Cardiac muscle cell (in vitro differentiated cells and primary cell): Measurements from ENCODE around the gene MIA. TPM values are rescaled to one million over a fixed set of nuclear protein-coding genes. Genes with fewer than 3 reads are reported as not detected.

Experiments used
- DNase-seq, 2 donors: peaks; one replicate each; pipeline versions ENCODE4 v3.0.0 to v3.0.0-alpha.2; 2010 to 2017; ENCODE audit warnings: low read depth in 1 of 2, low spot score in 1 of 2
- H3K27ac ChIP-seq: fragments of 200-600 bp; sonication (generic); 2 replicates; pipeline ENCODE4 v1.5.1; 2016
- H3K27me3 ChIP-seq: fragments of 200-600 bp; sonication (generic); 2 replicates; pipeline ENCODE4 v1.6.0; 2016; ENCODE audit warnings: control low read depth
- H3K36me3 ChIP-seq: fragments of 200-600 bp; sonication (generic); 2 replicates; pipeline ENCODE4 v1.5.1; 2016; ENCODE audit warnings: control low read depth
- H3K4me1 ChIP-seq: fragments of 200-600 bp; sonication (generic); 2 replicates; pipeline ENCODE4 v1.8.1; 2017; ENCODE audit warnings: low read depth, mild to moderate bottlenecking, mixed run types
- H3K4me3 ChIP-seq: fragments of 200-600 bp; sonication (generic); 2 replicates; pipeline ENCODE4 v1.5.1; 2016; ENCODE audit warnings: mild to moderate bottlenecking
- H3K9me3 ChIP-seq: fragments of 200-600 bp; sonication (generic); 2 replicates; pipeline ENCODE4 v1.5.1; 2017; ENCODE audit warnings: low read depth, mild to moderate bottlenecking, control low read depth
- CTCF ChIP-seq: IDR thresholded peaks from 2 replicates; pipeline ENCODE4 v1.5.1; 2012; ENCODE audit warnings: low read depth, mild to moderate bottlenecking, low read length
- polyA plus RNA-seq: library from polyadenylated mRNA; unstranded; fragments of >200 nt; fragmentation: Nextera tagmentation; extraction: Ambion mirVana; gene quantifications from 2 replicates; pipeline ENCODE4 v1.2.1, GENCODE V29; 2016
- total RNA-seq: library from RNA; depleted of rRNA; stranded (reverse); fragments of >200 nt; gene quantifications from 2 replicates; pipeline ENCODE4 v1.2.3, GENCODE V29; 2016

MIA gene
- total and polyA plus RNA-seq, 2 experiments from 2014 or later, result not detected

DNA sequence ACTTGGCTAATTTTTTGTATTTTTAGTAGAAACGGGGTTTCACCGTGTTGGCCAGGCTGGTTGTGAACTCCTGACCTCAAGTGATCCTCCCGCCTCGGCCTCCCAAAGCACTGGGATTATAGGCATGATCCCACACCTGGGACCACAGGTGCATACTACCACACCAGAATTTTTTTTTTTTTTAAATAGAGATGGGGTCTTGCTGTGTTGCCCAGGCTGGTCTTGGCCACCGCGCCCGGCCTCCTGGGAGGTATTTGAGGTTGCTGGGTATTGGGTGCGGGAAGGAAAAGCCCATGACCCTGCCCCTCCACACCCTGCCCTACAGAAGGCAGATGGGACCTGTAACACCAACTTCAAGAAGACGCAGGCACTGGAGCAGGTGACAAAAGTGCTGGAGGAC, 38.7 kb upstream of the MIA start:
- Histone ChIP-seq H3K27ac (no peak overlapping the region), H3K9me3 (no peaks in the 10 kb centered on the region), H3K4me3 (no peak overlapping the region), H3K27me3 (no peaks in the 10 kb centered on the region), H3K4me1 (no peaks in the 10 kb centered on the region), H3K36me3 (peaks cover 29% of the 10 kb centered on the region)
- TF ChIP-seq CTCF, result no peak
- DNase-seq, result no peak

GRCh38 chr19:40737102-40737644, 38.1 kb upstream of the MIA start:
- no peak for DNase-seq
- Histone ChIP-seq H3K27ac (no peak overlapping the region), H3K36me3 (peaks cover 29% of the 10 kb centered on the region), H3K27me3 (no peaks in the 10 kb centered on the region), H3K4me3 (no peak overlapping the region), H3K9me3 (no peaks in the 10 kb centered on the region), H3K4me1 (no peaks in the 10 kb centered on the region)
- no peak for TF ChIP-seq CTCF

DNA sequence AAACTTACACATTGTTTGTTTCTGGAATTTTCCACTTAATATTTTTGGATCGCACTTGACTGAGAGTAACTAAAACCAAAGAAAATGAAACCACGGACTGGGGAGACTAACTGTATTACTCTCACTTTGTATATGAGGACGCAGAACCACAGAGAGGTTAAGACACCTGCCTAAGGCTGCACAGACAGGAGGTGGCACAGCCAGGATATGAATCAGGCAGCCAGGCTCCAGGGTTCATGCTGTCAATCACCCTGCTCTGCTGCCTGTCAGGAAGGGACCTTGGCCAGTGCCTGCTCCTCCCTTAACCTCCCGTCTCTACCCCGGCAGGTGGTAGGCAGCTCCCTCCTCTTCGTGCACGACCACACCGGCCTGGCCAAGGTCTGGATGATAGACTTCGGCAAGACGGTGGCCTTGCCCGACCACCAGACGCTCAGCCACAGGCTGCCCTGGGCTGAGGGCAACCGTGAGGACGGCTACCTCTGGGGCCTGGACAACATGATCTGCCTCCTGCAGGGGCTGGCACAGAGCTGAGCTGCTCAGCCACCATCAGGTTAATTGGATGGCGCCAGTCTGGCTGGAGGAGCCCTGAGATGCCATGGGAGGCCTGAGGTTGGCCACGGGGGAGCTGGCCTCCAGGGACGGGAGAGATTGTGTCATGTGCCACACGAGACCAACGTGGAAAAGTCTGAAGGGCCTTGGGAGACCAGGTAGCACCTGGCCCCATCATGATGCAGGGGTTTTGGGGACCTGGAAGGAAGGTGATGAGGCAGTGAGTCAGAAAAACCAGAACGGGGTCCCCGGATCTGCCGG, 36.1 kb upstream of the MIA start:
- Histone ChIP-seq H3K4me1 (no peaks in the 10 kb centered on the region), H3K4me3 (no peak overlapping the region), H3K36me3 (peaks cover 16% of the 10 kb centered on the region), H3K27me3 (no peaks in the 10 kb centered on the region), H3K27ac (peak overlapping the region; percentile 28), H3K9me3 (no peaks in the 10 kb centered on the region)
- TF ChIP-seq CTCF, result no peak
- no peak for DNase-seq

DNA sequence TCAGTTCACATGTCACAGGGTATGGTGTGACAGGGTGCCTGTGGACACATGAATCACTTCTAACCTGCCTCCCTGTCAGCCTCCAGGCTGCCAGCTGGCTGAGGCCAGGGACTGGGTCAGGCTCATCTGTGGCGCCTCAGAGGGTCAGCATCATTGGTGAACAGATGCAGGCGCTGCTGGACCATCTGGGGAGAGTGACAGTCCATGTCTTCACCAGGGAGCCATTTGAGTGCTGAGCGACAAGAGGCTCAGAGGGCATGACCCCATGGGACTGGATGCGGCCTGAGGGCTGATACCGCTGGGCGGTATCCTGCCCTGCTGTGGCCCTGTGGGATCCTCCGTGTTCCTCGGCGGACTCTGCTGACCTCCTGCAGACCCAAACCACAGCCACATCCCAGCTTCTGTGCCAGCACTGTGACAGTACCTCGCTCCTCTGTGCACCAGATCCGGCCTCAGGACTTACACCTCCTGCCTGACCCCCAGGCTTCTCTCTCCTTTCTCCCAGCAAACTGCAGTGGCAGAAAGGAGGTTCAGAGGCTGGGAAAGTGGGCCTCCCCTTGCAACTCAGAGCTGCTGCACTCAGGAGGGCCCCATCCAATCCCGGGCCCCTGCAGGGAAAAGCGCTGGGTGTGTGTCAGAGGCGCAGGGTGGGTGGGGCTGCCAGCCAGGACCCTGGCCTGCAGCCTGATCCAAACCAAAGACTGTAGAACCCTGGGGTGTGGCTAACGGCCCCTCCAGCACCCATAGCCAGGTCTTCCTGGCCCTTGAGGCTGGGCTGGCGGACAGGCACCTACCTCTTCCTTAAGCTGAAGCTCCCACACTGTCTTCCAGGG, 35.2 kb upstream of the MIA start:
- Histone ChIP-seq H3K27me3 (no peaks in the 10 kb centered on the region), H3K4me3 (no peak overlapping the region), H3K9me3 (no peaks in the 10 kb centered on the region), H3K27ac (peak overlapping the region; percentile 50), H3K36me3 (peaks cover 16% of the 10 kb centered on the region), H3K4me1 (no peaks in the 10 kb centered on the region)
- TF ChIP-seq CTCF, result no peak
- no peak for DNase-seq

GRCh38 chr19:40740747-40741146, 34.6 kb upstream of the MIA start:
- DNase-seq, result no peak
- TF ChIP-seq CTCF, result no peak
- H3K36me3 ChIP-seq, result peaks cover 11% of the 10 kb centered on the region
- H3K27ac ChIP-seq, result peak overlapping the region; percentile 50
- no peak overlapping the region for H3K4me3 ChIP-seq
- H3K9me3 ChIP-seq, result no peaks in the 10 kb centered on the region
- no peaks in the 10 kb centered on the region for H3K4me1 ChIP-seq
- H3K27me3 ChIP-seq, result no peaks in the 10 kb centered on the region
